Measurements from ENCODE around the gene SMAD5.

DNA sequence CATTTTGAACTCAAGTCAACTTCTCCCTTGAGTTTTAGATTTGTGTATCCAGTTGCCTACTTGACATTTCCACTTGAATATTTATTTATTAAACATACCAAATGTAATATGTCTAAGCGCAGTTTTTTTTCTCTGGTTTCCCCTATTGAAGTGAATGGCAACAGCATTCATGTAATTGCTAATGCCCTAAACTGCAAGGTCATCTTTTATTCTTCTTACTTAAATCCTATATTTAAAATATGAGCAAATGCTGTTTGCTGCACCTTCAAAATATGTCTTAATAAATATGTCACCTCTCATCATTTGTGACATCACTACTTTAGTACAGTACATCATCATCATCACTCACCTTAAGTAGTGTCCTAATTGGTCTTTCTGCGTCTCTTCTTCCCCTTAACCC, 22.4 kb downstream of the SMAD5 start:
- TF ChIP-seq, protein P1, sequence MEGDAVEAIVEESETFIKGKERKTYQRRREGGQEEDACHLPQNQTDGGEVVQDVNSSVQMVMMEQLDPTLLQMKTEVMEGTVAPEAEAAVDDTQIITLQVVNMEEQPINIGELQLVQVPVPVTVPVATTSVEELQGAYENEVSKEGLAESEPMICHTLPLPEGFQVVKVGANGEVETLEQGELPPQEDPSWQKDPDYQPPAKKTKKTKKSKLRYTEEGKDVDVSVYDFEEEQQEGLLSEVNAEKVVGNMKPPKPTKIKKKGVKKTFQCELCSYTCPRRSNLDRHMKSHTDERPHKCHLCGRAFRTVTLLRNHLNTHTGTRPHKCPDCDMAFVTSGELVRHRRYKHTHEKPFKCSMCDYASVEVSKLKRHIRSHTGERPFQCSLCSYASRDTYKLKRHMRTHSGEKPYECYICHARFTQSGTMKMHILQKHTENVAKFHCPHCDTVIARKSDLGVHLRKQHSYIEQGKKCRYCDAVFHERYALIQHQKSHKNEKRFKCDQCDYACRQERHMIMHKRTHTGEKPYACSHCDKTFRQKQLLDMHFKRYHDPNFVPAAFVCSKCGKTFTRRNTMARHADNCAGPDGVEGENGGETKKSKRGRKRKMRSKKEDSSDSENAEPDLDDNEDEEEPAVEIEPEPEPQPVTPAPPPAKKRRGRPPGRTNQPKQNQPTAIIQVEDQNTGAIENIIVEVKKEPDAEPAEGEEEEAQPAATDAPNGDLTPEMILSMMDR (IDR thresholded peaks at IDR 0.05) = no peak
- no peak for TF ChIP-seq POLR2A (IDR thresholded peaks at IDR 0.05)
